ENCODE data around the gene GULP1.

GRCh38 chr2:188477564-188478103 is 186.0 kb downstream of the GULP1 start:
- TF ChIP-seq SMC3 (IDR thresholded peaks at IDR 0.05; ENCODE audit: low read length) (no peak), ZKSCAN5 (CRISPR knock-in tag; IDR thresholded peaks at IDR 0.05) (no peak)
- TF ChIP-seq, protein P1, sequence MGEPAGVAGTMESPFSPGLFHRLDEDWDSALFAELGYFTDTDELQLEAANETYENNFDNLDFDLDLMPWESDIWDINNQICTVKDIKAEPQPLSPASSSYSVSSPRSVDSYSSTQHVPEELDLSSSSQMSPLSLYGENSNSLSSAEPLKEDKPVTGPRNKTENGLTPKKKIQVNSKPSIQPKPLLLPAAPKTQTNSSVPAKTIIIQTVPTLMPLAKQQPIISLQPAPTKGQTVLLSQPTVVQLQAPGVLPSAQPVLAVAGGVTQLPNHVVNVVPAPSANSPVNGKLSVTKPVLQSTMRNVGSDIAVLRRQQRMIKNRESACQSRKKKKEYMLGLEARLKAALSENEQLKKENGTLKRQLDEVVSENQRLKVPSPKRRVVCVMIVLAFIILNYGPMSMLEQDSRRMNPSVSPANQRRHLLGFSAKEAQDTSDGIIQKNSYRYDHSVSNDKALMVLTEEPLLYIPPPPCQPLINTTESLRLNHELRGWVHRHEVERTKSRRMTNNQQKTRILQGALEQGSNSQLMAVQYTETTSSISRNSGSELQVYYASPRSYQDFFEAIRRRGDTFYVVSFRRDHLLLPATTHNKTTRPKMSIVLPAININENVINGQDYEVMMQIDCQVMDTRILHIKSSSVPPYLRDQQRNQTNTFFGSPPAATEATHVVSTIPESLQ (CRISPR knock-in tag; conservative IDR thresholded peaks at IDR 0.05): no peak

Data from HepG2 (cell line).